Left cardiac atrium (tissue), 4 donors: Measurements from ENCODE around the gene XYLB. TPM values are rescaled to one million over a fixed set of nuclear protein-coding genes. Genes with fewer than 3 reads are reported as not detected.
"Not testable (repeated sequence)": the region's sequence is repeated elsewhere in the genome, so short reads cannot be mapped to it uniquely, and the experiment has no call there.

Source experiments
- ATAC-seq, 2 donors: fragments of 200-7000 bp; cut with Tn5 transposase; one replicate each; pipeline ENCODE4 v1.9.1; 2020; ENCODE audit warnings: mild to moderate bottlenecking in 2 of 2, moderate library complexity in 2 of 2
- DNase-seq: peaks from one replicate; pipeline ENCODE4 v3.0.0-alpha.2; 2020
- intact Hi-C, 2 donors: fragments of 100-400 bp; cut with DNase I; formaldehyde crosslinking; loops; one replicate each; pipeline versions ENCODE4 v1.14.1 to v1.15.1; 2022 to 2023
- total RNA-seq, 2 donors: library from RNA; stranded (reverse); fragmentation: NEBNext Ultra II Directional; extraction: Animal tissue kit (Norgen Biotek cat#: 25700); gene quantifications; one replicate each; pipeline ENCODE4 v1.2.1, GENCODE V29; 2021
- donor health status: DM: no; HTN: yes; CAD: no.
- donor health status: DM: no; HTN: yes; CAD: no; lungs with severe emphysema.
- donor health status: DM: yes; HTN: yes; CAD: no.
- donor health status: Dilated cardiomyopathy.

The XYLB gene
- total RNA-seq, 2 donors from 2014 or later: 1.6 TPM

DNA sequence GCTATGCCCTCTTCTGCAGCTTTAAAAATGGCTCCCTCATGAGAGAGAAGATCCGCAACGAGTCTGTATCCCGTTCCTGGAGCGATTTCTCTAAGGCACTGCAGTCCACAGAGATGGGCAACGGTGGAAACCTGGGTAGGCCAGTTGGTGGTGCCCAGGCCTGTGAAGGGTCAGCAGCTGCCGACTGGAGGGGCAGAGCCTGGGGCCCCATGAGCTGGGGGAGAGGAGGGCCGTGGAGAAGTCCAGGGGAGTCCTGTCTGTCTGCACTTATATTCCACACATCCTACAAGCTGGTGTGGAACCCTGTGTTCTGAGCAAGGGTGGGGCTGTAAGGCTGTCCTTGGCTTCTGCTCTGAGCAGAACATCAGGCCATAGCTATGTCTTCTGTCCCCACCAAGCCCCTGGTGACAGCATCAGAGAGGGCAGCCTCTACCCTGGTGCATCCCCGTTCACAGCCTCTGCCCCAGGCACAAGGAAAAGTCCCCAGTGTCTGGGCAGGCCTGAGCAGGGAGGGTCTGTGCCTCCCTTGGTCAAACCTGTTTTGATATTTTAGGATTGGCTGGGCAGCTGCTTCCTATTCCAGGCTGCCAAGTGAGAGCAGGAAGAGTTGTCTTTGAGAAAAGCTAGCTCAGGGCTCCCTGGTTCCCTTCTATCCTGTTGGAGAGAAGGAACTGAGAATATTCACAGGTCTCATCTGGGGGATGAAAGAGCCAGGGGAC lies 29.7 kb downstream of the XYLB start:
- intact Hi-C loops: loop anchor here in 1 of 2 donors (10.0 kb wide), 1 partner anchor 49 kb away; no protein-coding TSS in a partner anchor
- no peak for ATAC-seq
- no peak for DNase-seq

DNA sequence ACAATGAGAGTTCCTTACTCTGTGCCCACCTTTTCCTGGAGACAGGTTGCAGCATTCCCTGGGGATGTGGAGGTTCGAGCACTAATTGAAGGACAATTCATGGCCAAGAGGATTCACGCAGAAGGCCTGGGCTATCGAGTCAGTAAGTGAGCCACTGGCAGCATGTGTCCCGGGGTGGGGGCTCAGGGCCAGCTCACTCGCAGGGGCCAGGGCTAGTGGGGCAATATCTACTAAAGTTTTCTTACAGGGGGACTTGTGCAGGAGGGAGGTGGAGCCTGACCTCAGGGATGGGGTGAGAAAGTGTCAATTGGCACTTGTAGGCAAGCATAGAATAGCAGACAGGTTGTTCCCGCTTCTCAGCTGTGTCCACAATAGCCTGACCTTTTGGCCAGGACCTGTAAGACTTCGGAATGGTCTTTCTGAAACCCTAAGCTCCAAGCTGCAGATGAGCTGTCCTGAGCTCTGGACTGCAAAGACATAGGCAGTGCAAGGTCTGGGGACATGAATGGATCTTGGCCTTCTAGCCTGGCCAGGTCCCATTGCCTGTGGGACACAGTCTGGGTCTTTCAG lies 32.7 kb downstream of the XYLB start:
- intact Hi-C loops: loop anchor here in 1 of 2 donors (10.0 kb wide), 1 partner anchor 46 kb away; no protein-coding TSS in a partner anchor
- no peak for DNase-seq

GRCh38 chr3:38382506-38383080 lies 36.0 kb downstream of the XYLB start:
- ATAC-seq: no peak
- DNase-seq: no peak
- intact Hi-C loops: no loop called here

More for the DNA sequence above, 32.7 kb downstream of the XYLB start:
- ATAC-seq: no peak

DNA sequence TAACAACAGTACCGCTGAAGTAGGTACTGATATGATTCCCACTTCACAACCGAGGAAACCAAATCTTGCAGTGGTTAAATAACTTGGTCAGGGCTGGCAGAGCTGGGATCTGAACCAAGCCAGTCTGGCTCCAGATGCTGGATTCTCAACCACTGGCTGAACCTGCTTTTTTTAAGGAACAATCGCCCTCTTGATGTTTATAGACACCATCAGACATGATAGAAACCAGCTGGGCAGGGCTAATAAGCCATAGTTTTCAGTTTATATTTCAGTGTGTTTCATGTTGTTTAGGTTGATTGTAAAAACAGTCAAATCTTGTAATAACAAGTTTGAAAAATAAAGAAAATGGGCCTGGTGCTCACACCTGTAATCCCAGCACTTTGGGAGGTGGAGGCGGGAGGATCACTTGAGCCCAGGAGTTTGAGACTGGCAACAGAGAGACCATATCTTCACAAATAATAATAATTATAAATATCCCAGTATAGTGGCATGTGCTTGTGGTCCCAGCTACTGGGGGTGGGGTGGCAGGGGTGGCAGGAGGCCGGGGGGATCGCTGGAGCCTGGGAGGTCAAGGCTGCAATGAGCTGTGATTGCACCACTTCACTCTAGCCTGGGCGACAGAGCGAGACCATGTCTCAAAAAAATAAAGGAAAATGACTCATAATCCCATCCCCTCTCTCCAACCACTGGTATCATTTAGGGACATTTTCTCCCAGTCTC lies 36.7 kb downstream of the XYLB start:
- ATAC-seq: no peak
- intact Hi-C loops: no loop called here

GRCh38 chr3:38386992-38387750 lies 40.6 kb downstream of the XYLB start:
- no peak for DNase-seq
- no peak for ATAC-seq

More for the DNA sequence above, 36.7 kb downstream of the XYLB start:
- no peak for DNase-seq

DNA sequence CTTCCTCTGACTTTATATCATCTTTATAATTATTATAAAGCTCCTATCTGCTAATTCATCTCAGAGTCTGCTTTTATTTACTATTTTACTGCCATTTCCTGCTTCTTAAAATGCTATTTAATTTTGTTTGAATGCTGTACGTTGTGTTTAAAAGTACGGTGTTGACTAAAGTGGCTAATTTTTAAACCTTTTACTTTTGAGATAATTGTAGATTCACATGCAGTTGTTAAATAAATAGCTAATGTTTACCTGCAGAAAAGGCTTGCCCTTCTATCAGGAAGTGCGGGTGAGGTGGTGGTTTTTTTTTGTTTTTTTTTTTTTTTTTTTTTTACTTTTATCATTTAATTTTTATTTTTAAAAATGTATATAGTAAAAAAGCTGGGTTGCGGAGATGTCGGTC lies 41.3 kb downstream of the XYLB start:
- ATAC-seq: no peak
- DNase-seq: no peak
- intact Hi-C loops: no loop called here

More at GRCh38 chr3:38386992-38387750, 40.6 kb downstream of the XYLB start:
- intact Hi-C loops: no loop called here

- intact Hi-C loops: no loop called here
- ATAC-seq: no peak
These were observed 46.1 kb downstream of the XYLB start for GRCh38 chr3:38392604-38393163.

DNA sequence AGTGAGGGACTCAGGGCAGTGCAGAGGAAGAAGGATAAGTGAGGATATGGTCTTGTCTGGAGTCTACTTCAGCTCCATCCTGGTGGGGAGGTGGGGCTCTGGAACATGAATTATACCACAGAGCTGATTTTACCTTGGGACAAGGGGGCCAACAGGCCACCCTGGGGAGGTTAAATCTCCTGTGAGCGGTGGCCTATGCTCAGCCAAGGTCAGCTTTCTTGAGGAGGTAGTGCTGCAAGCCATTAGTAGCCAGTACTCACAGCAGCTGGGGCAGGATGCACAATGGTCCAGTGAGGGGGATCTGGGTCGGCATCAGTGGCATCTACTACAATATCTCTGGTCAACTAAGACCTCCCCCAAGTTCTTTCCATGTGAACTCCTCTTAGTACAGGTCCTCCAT lies 49.7 kb downstream of the XYLB start:
- intact Hi-C loops: no loop called here
- DNase-seq: no peak
- no peak for ATAC-seq

More at GRCh38 chr3:38392604-38393163, 46.1 kb downstream of the XYLB start:
- DNase-seq: no peak

DNA sequence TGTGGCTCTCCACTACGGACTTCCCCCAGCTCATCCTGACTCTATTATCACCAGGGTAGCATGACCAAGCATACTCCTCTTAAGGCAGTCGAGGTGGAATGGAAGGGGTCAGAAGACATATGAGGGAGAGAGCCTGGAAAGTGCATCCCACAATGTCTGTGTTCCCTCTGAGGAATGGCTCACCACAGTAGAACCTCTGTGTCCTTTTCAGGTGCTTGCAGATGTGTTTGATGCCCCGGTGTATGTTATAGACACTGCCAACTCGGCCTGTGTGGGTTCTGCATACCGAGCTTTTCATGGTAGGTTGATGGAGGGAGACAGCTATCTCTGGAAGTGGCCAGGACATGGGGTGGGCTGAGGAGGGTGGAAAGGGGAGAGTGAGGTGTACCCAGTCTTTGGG lies 50.3 kb downstream of the XYLB start:
- DNase-seq (no peak), ATAC-seq (no peak)
- intact Hi-C loops: no loop called here

DNA sequence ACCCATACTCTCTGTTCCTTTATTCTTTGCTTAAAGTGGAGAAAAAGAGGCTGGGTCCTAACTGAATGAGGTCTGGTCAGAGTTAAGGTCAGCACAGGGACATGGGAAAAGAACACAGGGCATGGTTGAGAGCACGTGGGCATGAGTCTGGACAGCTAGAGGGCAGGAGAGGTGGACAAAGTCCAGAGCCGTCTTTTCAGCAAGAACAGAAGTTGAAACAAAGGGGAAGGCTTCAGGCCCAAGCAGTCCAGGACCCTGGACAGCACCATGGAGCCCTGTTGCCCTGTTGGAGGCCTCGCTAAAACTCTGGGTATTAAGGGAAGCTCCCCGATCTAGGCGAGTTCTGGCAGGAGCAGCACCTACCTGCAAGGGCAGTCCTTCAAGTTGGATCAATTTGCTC lies 50.7 kb downstream of the XYLB start:
- intact Hi-C loops: no loop called here
- no peak for ATAC-seq
- DNase-seq: no peak

DNA sequence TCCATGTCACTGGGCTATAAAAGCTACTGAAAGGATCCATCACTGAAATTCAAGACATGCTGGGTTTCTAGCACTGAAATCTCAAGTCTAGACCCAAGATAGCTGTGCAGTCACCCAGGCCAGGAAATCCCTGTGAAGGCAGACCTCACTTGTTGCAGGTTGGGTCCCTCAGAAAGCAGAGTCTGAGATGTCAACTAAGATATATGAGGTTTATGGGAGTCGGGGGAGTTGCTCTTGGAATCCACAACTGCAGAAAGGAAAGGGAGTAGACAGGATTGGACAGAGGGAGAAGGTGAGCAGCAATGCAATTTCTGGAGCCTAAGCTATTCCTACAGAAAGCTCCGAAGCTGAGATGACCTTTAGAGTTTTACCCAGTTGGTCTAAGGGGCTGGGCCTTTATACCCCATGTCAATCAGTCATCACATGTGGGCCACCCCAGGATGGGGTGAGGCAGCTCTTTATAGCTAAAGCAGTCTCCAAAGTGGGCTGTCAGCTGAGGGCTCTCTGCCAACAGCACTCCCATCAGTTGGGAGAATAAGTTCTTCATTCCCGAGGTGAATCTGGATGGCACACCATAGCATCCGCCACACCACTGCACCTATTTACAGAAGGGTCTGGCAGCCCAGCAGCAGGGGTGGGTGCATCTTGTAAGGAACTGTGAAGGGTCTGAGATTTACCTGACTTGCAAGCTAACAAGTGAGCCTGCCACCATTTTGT lies 54.8 kb downstream of the XYLB start:
- intact Hi-C loops: no loop called here
- ATAC-seq (no peak), DNase-seq (no peak)

DNA sequence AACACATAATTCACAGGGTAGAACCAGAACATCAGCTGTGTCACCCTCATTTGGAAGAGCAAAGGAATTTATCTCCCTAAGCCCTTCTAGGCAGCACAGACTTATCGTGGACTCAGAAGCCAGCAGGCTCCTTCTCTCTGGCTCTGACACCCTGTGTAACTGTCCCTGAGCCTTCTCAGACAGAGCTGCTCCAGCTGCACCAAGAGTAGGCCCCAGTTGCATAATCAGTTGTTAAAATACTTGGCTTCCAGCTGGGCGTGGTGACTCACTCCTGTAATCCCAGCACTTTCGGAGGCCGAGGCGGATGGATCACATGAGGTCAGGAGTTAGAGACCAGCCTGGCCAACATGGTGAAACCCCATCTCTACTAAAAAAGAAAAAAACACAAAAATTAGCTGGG lies 57.7 kb downstream of the XYLB start:
- DNase-seq (peak; percentile 28), ATAC-seq (peak; percentile 64 to 71)
- intact Hi-C loops: no loop called here

DNA sequence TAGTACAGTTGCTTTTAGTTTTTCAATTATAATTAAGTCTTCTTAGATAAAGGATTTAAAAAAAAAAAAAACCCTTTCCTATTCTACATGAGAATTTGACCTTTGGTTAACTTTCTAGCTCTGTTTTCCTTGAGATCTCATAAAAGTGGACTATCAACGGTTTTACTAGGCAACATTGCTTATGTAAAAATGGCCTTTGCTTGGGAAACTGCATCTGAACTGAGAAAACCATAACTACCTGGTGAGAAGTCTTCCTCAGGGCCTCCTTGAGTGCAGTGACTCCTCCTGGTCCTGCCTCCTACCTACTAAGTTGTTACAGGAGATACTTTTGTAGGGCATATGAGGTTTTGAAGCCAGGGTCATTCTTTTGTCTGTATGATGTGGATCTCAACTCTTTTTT lies 65.0 kb downstream of the XYLB start:
- intact Hi-C loops: no loop called here
- DNase-seq (no peak), ATAC-seq (no peak)

GRCh38 chr3:38420758-38421157 lies 74.2 kb downstream of the XYLB start:
- ATAC-seq, DNase-seq: not testable (repeated sequence)
- intact Hi-C loops: loop anchor here in 1 of 2 donors (10.0 kb wide), 1 partner anchor 46 kb away; no protein-coding TSS in a partner anchor

DNA sequence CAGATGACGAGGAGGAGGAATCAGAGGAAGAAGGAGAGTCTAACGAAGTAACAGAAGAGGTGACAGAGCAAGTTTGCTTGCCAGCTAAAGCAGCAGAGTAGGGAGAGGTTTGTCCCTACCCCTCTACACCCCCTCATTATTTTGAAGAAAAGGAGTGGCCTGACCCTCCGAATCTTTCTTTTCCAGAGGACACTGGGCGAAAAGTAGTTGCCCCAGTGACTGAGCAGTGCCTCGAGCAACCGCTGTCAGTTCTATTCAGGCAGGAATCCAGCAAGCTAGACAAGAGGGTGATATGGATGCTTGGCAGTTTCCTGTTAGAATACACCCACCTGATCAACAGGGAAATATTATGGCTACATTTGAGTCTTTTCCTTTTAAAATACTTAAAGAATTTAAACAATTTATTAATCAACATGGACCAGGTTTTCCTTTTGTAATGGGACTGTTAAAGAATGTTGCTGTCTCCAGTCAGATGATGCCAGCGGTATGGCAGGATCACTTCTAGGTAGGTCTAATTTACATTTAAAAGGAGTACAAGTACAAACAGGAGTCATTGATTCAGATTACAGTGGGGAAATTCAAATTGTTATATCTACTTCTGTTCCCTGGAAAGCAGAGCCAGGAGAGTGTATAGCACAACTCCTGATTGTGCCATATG lies 75.2 kb downstream of the XYLB start:
- intact Hi-C loops: loop anchor here in 1 of 2 donors (10.0 kb wide), 1 partner anchor 47 kb away; no protein-coding TSS in a partner anchor
- ATAC-seq (no peak), DNase-seq (no peak)

GRCh38 chr3:38426798-38427426 lies 80.3 kb downstream of the XYLB start:
- ATAC-seq: not testable (repeated sequence)
- intact Hi-C loops: loop anchor here in 1 of 2 donors (10.0 kb wide), 1 partner anchor 52 kb away; no protein-coding TSS in a partner anchor

More at GRCh38 chr3:38426798-38427426, 80.3 kb downstream of the XYLB start:
- DNase-seq: not testable (repeated sequence)
